Measurements from ENCODE around the gene GNAI1. TPM values are rescaled to one million over a fixed set of nuclear protein-coding genes. Genes with fewer than 3 reads are reported as not detected.

The GNAI1 gene
- total RNA-seq, 1 donor from 2014 or later, result 36.0 TPM

DNA sequence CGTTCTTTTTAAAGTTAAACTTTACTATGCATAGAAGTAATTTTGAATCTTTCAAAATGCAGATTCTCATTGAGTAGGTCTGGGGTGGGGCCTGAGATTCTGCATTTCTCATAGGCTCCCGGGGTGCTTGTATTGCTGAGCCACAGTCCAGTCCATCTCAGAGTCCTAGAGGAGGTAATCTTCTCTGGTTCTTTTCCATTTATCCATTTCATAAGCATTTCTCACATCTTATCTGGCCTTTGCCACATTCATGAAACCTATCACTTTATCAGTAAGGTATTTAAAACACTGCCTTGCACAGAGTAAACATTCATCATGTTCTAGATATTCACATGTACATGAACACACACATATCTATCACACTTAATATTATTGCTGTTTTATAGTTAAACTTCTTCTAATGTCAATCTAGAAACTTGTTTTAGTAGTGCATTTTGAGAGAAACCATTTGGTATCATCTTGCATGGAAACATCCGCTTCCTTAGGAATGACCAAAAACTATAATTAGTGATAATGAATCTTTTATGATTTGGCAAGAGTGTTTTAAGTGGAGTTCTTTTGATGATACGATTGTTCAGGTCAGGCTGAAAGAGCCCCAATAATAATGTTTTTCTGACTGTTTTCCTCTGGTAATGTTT, 12.0 kb downstream of the GNAI1 start:
- peaks cover 10% of the 10 kb centered on the region for H3K4me1 ChIP-seq
- H3K4me3 ChIP-seq, result no peak overlapping the region
- TF ChIP-seq, protein P1, sequence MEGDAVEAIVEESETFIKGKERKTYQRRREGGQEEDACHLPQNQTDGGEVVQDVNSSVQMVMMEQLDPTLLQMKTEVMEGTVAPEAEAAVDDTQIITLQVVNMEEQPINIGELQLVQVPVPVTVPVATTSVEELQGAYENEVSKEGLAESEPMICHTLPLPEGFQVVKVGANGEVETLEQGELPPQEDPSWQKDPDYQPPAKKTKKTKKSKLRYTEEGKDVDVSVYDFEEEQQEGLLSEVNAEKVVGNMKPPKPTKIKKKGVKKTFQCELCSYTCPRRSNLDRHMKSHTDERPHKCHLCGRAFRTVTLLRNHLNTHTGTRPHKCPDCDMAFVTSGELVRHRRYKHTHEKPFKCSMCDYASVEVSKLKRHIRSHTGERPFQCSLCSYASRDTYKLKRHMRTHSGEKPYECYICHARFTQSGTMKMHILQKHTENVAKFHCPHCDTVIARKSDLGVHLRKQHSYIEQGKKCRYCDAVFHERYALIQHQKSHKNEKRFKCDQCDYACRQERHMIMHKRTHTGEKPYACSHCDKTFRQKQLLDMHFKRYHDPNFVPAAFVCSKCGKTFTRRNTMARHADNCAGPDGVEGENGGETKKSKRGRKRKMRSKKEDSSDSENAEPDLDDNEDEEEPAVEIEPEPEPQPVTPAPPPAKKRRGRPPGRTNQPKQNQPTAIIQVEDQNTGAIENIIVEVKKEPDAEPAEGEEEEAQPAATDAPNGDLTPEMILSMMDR (IDR thresholded peaks at IDR 0.05), result no peak
- intact Hi-C loops (cut with DNase I), result no loop called here
- DNase-seq (no peak), ATAC-seq (no peak)
- H3K9me3 ChIP-seq, result no peaks in the 10 kb centered on the region
- peak overlapping the region; percentile 14 for H3K27ac ChIP-seq
- no peaks in the 10 kb centered on the region for H3K27me3 ChIP-seq
- H3K36me3 ChIP-seq, result no peaks in the 10 kb centered on the region

DNA sequence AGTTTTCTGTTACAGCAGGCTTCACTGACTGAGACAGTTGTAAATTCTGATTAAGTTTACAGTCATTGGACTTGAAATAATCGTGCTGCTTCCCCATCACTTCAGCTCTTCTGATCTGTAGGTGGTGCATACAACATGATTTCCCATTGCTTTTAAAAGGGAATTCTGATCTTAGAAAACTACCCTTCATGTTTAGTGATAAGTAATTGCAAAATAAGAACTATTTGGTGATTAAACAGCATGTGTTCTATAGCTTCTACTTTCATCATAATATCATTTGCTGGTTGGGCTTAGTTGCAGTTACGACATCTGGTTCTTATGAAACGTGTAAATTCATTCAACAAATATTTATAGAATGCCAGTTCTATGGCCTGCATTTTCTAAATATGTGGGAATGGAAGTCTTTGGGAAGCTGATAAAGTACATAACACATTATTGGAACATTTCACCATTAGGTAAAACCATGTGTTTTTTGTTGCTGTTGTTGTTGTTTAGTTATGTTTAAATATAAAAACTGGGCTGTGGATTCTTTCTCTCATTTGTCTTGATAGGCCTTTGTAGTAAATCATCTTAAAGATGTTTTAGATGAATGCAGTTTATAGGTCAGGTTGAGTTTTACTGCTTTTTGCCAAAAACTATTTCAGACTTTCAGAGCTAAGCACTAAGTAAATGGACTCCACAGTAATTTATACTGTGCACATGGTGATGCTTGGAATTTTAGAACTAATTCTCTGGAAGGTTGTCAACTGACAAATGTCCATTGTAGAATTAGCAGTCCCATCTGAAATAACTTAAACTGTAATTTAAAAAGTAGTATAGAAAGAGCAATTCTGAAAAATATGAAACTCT, 13.1 kb downstream of the GNAI1 start:
- no peak overlapping the region for H3K4me3 ChIP-seq
- DNase-seq, result no peak
- peaks cover 10% of the 10 kb centered on the region for H3K4me1 ChIP-seq
- TF ChIP-seq, protein P1 (IDR thresholded peaks at IDR 0.05), result no peak
- no peak for ATAC-seq
- no peak overlapping the region for H3K27ac ChIP-seq
- H3K9me3 ChIP-seq, result no peaks in the 10 kb centered on the region
- intact Hi-C loops (cut with DNase I), result no loop called here
- H3K36me3 ChIP-seq, result no peaks in the 10 kb centered on the region
- H3K27me3 ChIP-seq, result no peaks in the 10 kb centered on the region

DNA sequence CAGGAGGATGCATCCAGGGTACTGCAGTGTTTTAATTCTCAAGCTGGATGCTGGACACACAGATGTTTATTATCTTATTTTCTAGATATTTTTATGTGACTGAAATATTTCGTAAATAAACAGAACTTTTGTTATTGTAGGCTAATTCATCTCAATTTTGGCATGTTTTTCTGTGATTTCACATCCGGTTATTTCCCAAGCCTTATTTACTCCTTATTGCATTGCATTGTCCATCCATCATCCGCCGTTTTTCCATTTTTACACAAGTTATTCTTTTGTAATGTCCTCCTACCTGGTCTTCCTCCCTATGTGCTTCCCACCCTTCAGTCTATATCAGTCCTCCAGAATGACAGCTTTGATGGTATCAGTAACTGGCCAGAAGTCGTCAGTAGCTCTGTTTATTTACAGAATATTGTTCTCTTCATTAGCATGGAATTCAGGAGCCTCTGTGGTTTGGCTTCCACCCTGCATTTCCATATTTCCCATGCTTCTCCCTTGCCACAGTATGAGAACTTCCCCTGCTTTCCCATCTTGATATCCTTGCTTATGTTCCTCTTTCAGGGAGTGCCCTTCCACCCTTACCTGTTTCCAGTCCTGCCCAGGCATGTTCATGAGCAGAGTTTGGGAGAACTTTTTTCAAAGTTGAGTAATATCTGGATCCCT, 16.1 kb downstream of the GNAI1 start:
- DNase-seq (no peak), ATAC-seq (peak; percentile 42)
- intact Hi-C loops (cut with DNase I), result no loop called here
- Histone ChIP-seq H3K4me1 (peaks cover 19% of the 10 kb centered on the region), H3K27me3 (no peaks in the 10 kb centered on the region), H3K36me3 (no peaks in the 10 kb centered on the region), H3K4me3 (no peak overlapping the region), H3K27ac (peak overlapping the region; percentile 5), H3K9me3 (no peaks in the 10 kb centered on the region)
- TF ChIP-seq, protein P1 (IDR thresholded peaks at IDR 0.05), result no peak

DNA sequence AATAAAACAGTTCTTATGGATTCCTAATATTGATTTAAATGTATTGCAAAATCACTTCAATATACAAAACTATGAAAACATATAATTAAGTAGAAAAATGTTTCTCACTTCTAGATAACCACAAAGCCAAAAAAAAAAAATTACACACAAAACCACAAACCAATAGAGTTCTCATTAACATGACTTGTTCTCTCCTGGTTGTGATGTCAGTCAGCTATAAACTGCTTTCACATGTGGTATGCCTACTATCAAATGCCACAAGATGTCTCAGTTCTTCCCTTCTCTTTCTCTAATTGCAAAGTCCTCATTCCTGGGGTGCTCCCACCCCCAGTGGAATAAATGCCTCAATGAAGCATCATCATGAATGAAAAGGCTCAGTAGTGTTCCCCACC, 16.6 kb downstream of the GNAI1 start:
- H3K27ac ChIP-seq, result peak overlapping the region; percentile 5

DNA sequence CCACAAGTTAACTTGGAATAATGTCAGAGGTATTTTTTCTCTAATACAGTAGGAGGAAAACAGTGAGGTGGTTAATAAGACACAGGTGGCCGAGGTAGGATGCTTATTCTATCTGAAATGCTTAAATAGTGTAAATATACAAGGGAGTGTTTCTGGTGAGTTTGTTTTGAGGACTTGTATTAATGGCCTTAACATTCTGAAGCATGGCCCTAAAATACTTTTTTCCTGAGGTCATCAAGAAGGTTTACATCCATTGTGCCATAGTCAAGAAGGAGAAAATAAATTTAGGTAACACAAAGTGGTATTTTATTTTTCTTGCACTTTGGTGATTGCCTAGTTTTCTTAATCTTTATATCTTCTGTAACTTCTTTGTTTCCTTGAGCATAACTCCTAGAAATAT, 18.8 kb downstream of the GNAI1 start:
- H3K9me3 ChIP-seq, result no peaks in the 10 kb centered on the region
- DNase-seq (no peak), ATAC-seq (no peak)
- no peak overlapping the region for H3K27ac ChIP-seq
- TF ChIP-seq, protein P1 (IDR thresholded peaks at IDR 0.05), result no peak
- intact Hi-C loops (cut with DNase I), result no loop called here
- H3K4me3 ChIP-seq, result no peak overlapping the region
- no peaks in the 10 kb centered on the region for H3K36me3 ChIP-seq
- peaks cover 14% of the 10 kb centered on the region for H3K4me1 ChIP-seq
- no peaks in the 10 kb centered on the region for H3K27me3 ChIP-seq

More for the DNA sequence above, 16.6 kb downstream of the GNAI1 start:
- intact Hi-C loops (cut with DNase I), result no loop called here
- ATAC-seq (no peak), DNase-seq (no peak)
- TF ChIP-seq, protein P1 (IDR thresholded peaks at IDR 0.05), result no peak
- Histone ChIP-seq H3K36me3 (no peaks in the 10 kb centered on the region), H3K4me1 (peaks cover 19% of the 10 kb centered on the region), H3K9me3 (no peaks in the 10 kb centered on the region), H3K4me3 (no peak overlapping the region), H3K27me3 (no peaks in the 10 kb centered on the region)
